Urinary bladder (tissue), 4 donors: ENCODE data around the gene ADAMTSL3. TPM values are rescaled to one million over a fixed set of nuclear protein-coding genes. Genes with fewer than 3 reads are reported as not detected.

Source experiments
- DNase-seq: peaks from one replicate; pipeline ENCODE4 v3.0.0-alpha.2; 2015; ENCODE audit errors: extremely low spot score
- H3K27ac ChIP-seq: one replicate; pipeline ENCODE4 v1.5.1; 2013; ENCODE audit warnings: low read depth, mild to moderate bottlenecking, moderate library complexity
- H3K36me3 ChIP-seq: one replicate; pipeline ENCODE4 v1.6.1; 2013; ENCODE audit warnings: mild to moderate bottlenecking, moderate library complexity; ENCODE audit not compliant: insufficient read depth
- H3K4me1 ChIP-seq: one replicate; pipeline ENCODE4 v1.6.1; 2013; ENCODE audit warnings: mild to moderate bottlenecking, moderate library complexity; ENCODE audit not compliant: insufficient read depth
- H3K4me3 ChIP-seq: one replicate; pipeline ENCODE4 v1.5.1; 2013; ENCODE audit warnings: low read depth, low read length
- WGBS: extraction: QIAGEN DNeasy Blood & Tissue Kit; methylation state at CpG from one replicate; pipeline ENCODE4 v1.1.7; 2013; 5-methylcytosine and 5-hydroxymethylcytosine counted together
- polyA plus RNA-seq: library from polyadenylated mRNA; stranded (reverse); fragments of 200-250 nt; gene quantifications from one replicate; pipeline ENCODE4 v1.2.3, GENCODE V29; 2013
- total RNA-seq: library from RNA; depleted of rRNA; stranded (reverse); fragments of >200 nt; gene quantifications from one replicate; pipeline ENCODE4 v1.2.3, GENCODE V29; 2014
- donor health status: healthy with polysubstance abuse.
- donor health status: healthy.

ADAMTSL3 gene
- total and polyA plus RNA-seq, 2 donors: 14.4 to 56.9 TPM

GRCh38 chr15:83912343-83912742, 258.4 kb downstream of the ADAMTSL3 start:
- Histone ChIP-seq H3K4me3 (no peak overlapping the region), H3K4me1 (no peaks in the 10 kb centered on the region), H3K36me3 (no peaks in the 10 kb centered on the region), H3K27ac (no peak overlapping the region)
- WGBS: 80% methylated on average over 2 of the region's 2 CpGs
- no peak for DNase-seq

- DNase-seq: no peak
- Histone ChIP-seq H3K36me3 (no peaks in the 10 kb centered on the region), H3K27ac (no peak overlapping the region), H3K4me3 (no peak overlapping the region), H3K4me1 (no peaks in the 10 kb centered on the region)
- 86% methylated on average over 14 of the region's 14 CpGs for WGBS
These were observed 259.2 kb downstream of the ADAMTSL3 start for GRCh38 chr15:83913034-83913632.

GRCh38 chr15:83914906-83915305, 261.0 kb downstream of the ADAMTSL3 start:
- no peak overlapping the region for H3K4me3 ChIP-seq
- 91% methylated on average over 1 of the region's 1 CpG for WGBS
- H3K36me3 ChIP-seq: no peaks in the 10 kb centered on the region
- DNase-seq: no peak
- H3K4me1 ChIP-seq: no peaks in the 10 kb centered on the region
- no peak overlapping the region for H3K27ac ChIP-seq

GRCh38 chr15:83917432-83917831, 263.5 kb downstream of the ADAMTSL3 start:
- H3K27ac ChIP-seq: no peak overlapping the region
- H3K4me1 ChIP-seq: no peaks in the 10 kb centered on the region
- WGBS: 0% methylated on average over 1 of the region's 1 CpG
- H3K4me3 ChIP-seq: no peak overlapping the region
- no peak for DNase-seq
- H3K36me3 ChIP-seq: no peaks in the 10 kb centered on the region

GRCh38 chr15:83918011-83918410, 264.1 kb downstream of the ADAMTSL3 start:
- Histone ChIP-seq H3K27ac (no peak overlapping the region), H3K4me3 (no peak overlapping the region), H3K4me1 (no peaks in the 10 kb centered on the region), H3K36me3 (no peaks in the 10 kb centered on the region)
- DNase-seq: no peak

GRCh38 chr15:83919319-83919830, 265.5 kb downstream of the ADAMTSL3 start:
- Histone ChIP-seq H3K4me3 (no peak overlapping the region), H3K4me1 (no peaks in the 10 kb centered on the region), H3K27ac (no peak overlapping the region), H3K36me3 (no peaks in the 10 kb centered on the region)
- WGBS: 81% methylated on average over 5 of the region's 5 CpGs
- no peak for DNase-seq

GRCh38 chr15:83919978-83920510, 266.1 kb downstream of the ADAMTSL3 start:
- Histone ChIP-seq H3K36me3 (no peaks in the 10 kb centered on the region), H3K27ac (no peak overlapping the region), H3K4me3 (no peak overlapping the region), H3K4me1 (no peaks in the 10 kb centered on the region)
- DNase-seq: no peak
- 61% methylated on average over 5 of the region's 5 CpGs for WGBS

GRCh38 chr15:83922649-83923294, 268.8 kb downstream of the ADAMTSL3 start:
- Histone ChIP-seq H3K4me1 (no peaks in the 10 kb centered on the region), H3K27ac (no peak overlapping the region), H3K36me3 (no peaks in the 10 kb centered on the region), H3K4me3 (no peak overlapping the region)
- DNase-seq: no peak
- 92% methylated on average over 2 of the region's 2 CpGs for WGBS

- DNase-seq: no peak
- Histone ChIP-seq H3K4me3 (no peak overlapping the region), H3K36me3 (no peaks in the 10 kb centered on the region), H3K27ac (no peak overlapping the region), H3K4me1 (no peaks in the 10 kb centered on the region)
- 14% methylated on average over 1 of the region's 1 CpG for WGBS
These were observed 272.2 kb downstream of the ADAMTSL3 start for GRCh38 chr15:83926116-83926515.

GRCh38 chr15:83927704-83928391, 273.9 kb downstream of the ADAMTSL3 start:
- no peak for DNase-seq
- 96% methylated on average over 2 of the region's 2 CpGs for WGBS
- Histone ChIP-seq H3K27ac (no peak overlapping the region), H3K4me3 (no peak overlapping the region), H3K4me1 (no peaks in the 10 kb centered on the region), H3K36me3 (no peaks in the 10 kb centered on the region)

GRCh38 chr15:83928392-83928734, 274.4 kb downstream of the ADAMTSL3 start:
- H3K27ac ChIP-seq: no peak overlapping the region
- H3K4me3 ChIP-seq: no peak overlapping the region
- no peak for DNase-seq
- H3K36me3 ChIP-seq: no peaks in the 10 kb centered on the region
- H3K4me1 ChIP-seq: no peaks in the 10 kb centered on the region
- 81% methylated on average over 1 of the region's 1 CpG for WGBS

- DNase-seq: no peak
- Histone ChIP-seq H3K36me3 (no peaks in the 10 kb centered on the region), H3K27ac (no peak overlapping the region), H3K4me3 (no peak overlapping the region), H3K4me1 (no peaks in the 10 kb centered on the region)
- 68% methylated on average over 5 of the region's 5 CpGs for WGBS
These were observed 275.0 kb downstream of the ADAMTSL3 start for GRCh38 chr15:83928878-83929418.

GRCh38 chr15:83929619-83930018, 275.7 kb downstream of the ADAMTSL3 start:
- H3K4me1 ChIP-seq: no peaks in the 10 kb centered on the region
- WGBS: 94% methylated on average over 1 of the region's 1 CpG
- H3K36me3 ChIP-seq: no peaks in the 10 kb centered on the region
- no peak for DNase-seq
- H3K4me3 ChIP-seq: no peak overlapping the region
- H3K27ac ChIP-seq: no peak overlapping the region
